HFF-Myc (cell line): ENCODE data around the gene TTC7B.
"Not testable (repeated sequence)": the region's sequence is repeated elsewhere in the genome, so short reads cannot be mapped to it uniquely, and the experiment has no call there.

ENCODE experiments used
- DNase-seq: peaks from one replicate; pipeline ENCODE4 v3.0.0-alpha.2; 2011; ENCODE audit warnings: low read depth; ENCODE audit errors: extremely low read depth
- H3K4me3 ChIP-seq: replicated peaks from 2 replicates; pipeline ENCODE4 v1.5.1; 2011; ENCODE audit warnings: low read depth, mild to moderate bottlenecking, control low read depth, low read length
- CTCF ChIP-seq: IDR thresholded peaks from 2 replicates; pipeline ENCODE4 v1.5.1; 2012; ENCODE audit warnings: mild to moderate bottlenecking, low read depth, low read length, control low read depth; ENCODE audit errors: missing control alignments

Gene TTC7B

GRCh38 chr14:90842726-90843125 lies 26.5 kb upstream of the TTC7B start:
- no peak for TF ChIP-seq CTCF
- H3K4me3 ChIP-seq, result no peak overlapping the region
- DNase-seq, result no peak

- not testable (repeated sequence) for DNase-seq
Observed at GRCh38 chr14:90840667-90841066, 24.4 kb upstream of the TTC7B start.

GRCh38 chr14:90839889-90840266 lies 23.6 kb upstream of the TTC7B start:
- TF ChIP-seq CTCF, result no peak
- DNase-seq, result no peak
- no peak overlapping the region for H3K4me3 ChIP-seq

More at GRCh38 chr14:90840667-90841066, 24.4 kb upstream of the TTC7B start:
- H3K4me3 ChIP-seq, result not testable (repeated sequence)

GRCh38 chr14:90839024-90839888 lies 23.0 kb upstream of the TTC7B start:
- no peak overlapping the region for H3K4me3 ChIP-seq
- DNase-seq, result no peak
- TF ChIP-seq CTCF, result no peak

- not testable (repeated sequence) for DNase-seq, H3K4me3 ChIP-seq
Observed at GRCh38 chr14:90838531-90838930, 22.3 kb upstream of the TTC7B start.

GRCh38 chr14:90837355-90837754 lies 21.1 kb upstream of the TTC7B start:
- no peak for DNase-seq
- TF ChIP-seq CTCF, result no peak
- no peak overlapping the region for H3K4me3 ChIP-seq

GRCh38 chr14:90836692-90837063 lies 20.4 kb upstream of the TTC7B start:
- H3K4me3 ChIP-seq, result no peak overlapping the region
- no peak for TF ChIP-seq CTCF
- no peak for DNase-seq

GRCh38 chr14:90831821-90832220 lies 15.6 kb upstream of the TTC7B start:
- DNase-seq, result no peak
- TF ChIP-seq CTCF, result no peak
- no peak overlapping the region for H3K4me3 ChIP-seq
